Activated CD8-positive, alpha-beta memory T cell treated with anti-CD3 and anti-CD28 coated beads for 36 hours (primary cell): ENCODE measurements around the gene RSBN1L. TPM values are rescaled to one million over a fixed set of nuclear protein-coding genes. Genes with fewer than 3 reads are reported as not detected.
"Not testable (repeated sequence)": the region's sequence is repeated elsewhere in the genome, so short reads cannot be mapped to it uniquely, and the experiment has no call there.

ENCODE experiments used
- CTCF ChIA-PET: fragments of 350-600 bp; sonication (Branson Sonifier 250); formaldehyde crosslinking; loops from one replicate; lab custom pipeline; 2021; ENCODE audit warnings: antibody characterized with exemption; lab: Charles Lee
- POLR2A ChIA-PET: fragments of 350-600 bp; sonication (Branson Sonifier 250); formaldehyde crosslinking; loops from one replicate; lab custom pipeline; 2021; ENCODE audit warnings: antibody characterized with exemption; lab: Charles Lee
- total RNA-seq, 2 experiments: library from RNA; stranded (reverse); gene quantifications; one replicate each; pipeline ENCODE4 v1.2.3, GENCODE V29; 2021

Gene RSBN1L
- 10 to 100 TPM; 21.3 to 22.9 TPM for total RNA-seq

DNA sequence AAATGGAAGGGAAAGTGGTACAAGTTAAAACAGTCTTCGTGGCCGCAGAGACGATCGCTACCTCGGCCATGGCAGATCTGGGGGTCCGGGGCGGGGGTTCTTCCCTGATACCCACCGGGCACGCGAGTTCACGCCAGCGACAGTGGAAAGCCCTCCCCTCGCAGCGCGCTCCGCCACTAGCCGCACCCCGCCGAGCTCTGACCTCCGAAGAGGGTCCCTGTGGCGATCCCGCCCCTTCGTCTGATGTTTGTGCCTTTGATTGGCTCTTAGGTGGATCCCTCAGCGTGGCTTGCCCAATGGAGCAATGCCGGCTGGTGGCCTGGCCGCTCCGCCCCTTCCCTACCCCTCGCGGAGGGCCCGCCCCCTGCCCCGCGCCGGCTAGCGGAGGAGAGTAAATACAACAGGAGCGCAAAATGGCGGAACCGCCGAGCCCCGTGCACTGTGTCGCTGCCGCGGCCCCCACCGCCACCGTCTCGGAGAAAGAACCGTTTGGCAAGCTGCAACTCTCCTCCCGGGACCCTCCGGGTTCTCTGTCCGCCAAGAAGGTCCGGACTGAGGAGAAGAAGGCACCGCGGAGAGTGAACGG is at the start of gene RSBN1L:
RSBN1L (plus strand) TSS at position 403 of the 586 bp plus-strand sequence; CDS start at position 414, 11 bp downstream.
- CTCF ChIA-PET: interaction anchor here (1.0 to 1.6 kb wide), 2 partner anchors 11 to 41 kb away, joined by 3 to 4 read pairs; no protein-coding TSS in a partner anchor
- POLR2A ChIA-PET: interaction anchor here (0.6 to 1.2 kb wide), 5 partner anchors 9 to 68 kb away, joined by 3 to 5 read pairs (median 3); no protein-coding TSS in a partner anchor

DNA sequence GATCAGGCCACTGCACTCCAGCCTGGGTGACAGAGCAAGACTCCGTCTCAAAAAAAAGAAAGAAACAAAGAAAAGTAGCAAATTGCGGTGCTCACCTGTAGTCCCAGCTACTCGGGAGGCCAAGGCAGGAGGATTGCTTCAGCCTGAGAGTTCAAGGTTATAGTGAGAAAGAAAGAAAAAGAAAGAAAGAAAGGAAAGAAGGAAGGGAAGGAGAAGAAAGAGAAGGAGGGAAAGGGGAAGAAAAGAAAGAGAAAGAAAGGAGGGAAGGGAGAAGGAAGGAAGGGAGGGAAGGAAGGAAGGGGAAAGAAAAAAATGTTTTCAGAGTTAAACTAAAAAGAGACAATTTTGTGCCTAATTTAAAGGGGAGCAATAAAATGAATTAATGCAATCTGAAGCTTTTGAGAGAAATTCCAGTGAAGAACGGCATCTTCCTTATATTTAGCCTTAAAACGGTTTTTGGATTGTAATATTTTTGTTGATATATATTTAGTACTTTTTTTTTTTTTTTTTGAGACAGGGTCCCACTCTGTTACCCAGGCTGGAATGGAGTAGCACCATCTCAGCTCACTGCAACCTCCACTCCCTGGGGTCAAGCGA is 47.4 kb upstream of the RSBN1L start:
- POLR2A ChIA-PET: no interaction called here
- CTCF ChIA-PET: no interaction called here

DNA sequence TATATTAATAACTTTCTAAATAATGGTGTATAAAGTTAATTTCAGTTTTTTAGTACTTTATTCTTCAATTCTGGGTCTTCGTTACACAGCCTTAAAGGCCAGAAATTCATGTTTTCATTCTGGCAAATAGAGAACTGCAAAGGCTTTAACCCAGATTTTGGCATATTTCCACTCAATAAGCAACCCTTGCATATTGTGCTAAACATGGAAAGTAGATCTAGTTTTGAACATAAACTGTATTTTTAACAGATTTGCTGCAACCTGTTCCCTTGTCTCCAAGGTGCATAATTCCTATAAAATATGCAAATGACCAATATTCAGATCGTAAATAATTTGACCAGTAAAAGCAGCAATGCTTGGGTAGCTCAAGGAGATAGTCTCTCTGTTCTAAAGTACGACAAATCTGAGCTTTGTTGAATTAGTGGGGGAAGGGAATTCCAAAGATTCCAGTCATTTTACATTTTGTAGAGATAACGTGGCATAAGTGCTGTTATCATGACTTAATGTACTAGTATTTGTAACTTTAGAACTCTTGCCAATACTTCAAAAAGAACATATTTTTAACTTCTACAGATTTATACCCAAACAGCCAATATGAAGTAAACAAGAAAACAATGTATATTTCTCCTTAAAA is 46.4 kb upstream of the RSBN1L start:
- POLR2A ChIA-PET: no interaction called here

DNA sequence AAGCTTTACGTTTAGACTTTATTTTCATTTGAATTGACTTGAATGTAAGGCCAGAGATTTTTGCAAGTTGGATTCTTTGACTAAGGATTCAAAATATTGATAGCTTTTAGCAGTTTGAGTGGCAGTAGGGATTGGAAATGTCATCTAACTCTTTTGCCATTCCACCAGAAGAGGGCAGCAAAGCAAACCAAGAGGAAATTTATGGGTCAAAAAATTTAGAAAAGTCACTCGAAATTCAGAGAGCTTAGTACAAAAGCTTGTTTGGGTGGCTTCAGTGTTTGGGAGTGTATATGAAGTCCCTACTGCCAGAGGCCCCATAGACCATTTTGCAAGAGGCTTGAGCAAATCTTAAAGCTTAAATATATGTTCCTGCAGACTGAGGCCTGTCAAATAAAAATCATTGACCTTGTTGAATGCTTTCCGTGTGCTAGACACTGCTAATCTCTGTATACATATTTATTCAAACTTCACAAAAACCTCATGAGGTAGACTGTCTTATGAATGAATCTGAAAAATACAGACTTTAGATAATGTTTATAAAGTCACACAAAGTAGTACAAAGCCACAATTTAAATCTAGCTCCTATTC is 44.6 kb upstream of the RSBN1L start:
- CTCF ChIA-PET: interaction anchor here (0.5 to 1.8 kb wide), 15 partner anchors 8 to 392 kb away, joined by 3 to 8 read pairs (median 4); no protein-coding TSS in a partner anchor
- POLR2A ChIA-PET: interaction anchor here (0.6 kb wide), 1 partner anchor 297 kb away, joined by 3 read pairs; no protein-coding TSS in a partner anchor

More for the DNA sequence above, 46.4 kb upstream of the RSBN1L start:
- CTCF ChIA-PET: interaction anchor here (0.8 kb wide), 1 partner anchor 94 kb away, joined by 3 read pairs; no protein-coding TSS in a partner anchor

DNA sequence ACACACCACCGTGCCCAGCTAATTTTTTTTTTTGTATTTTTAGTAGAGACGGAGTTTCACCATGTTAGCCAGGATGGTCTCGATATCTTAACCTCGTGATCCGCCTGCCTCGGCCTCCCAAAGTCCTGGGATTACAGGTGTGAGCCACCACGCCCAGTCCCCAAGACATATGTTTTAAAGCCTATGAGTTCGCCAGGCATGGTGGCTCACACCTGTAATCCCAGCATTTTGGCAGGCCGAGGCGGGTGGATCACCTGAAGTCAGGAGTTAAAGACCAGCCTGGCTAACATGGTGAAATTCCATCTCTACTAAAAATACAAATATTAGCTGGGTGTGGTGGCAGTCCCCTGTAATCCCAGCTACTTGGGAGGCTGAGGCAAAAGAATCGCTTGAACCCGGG is 43.4 kb upstream of the RSBN1L start:
- POLR2A ChIA-PET: not testable (repeated sequence)

DNA sequence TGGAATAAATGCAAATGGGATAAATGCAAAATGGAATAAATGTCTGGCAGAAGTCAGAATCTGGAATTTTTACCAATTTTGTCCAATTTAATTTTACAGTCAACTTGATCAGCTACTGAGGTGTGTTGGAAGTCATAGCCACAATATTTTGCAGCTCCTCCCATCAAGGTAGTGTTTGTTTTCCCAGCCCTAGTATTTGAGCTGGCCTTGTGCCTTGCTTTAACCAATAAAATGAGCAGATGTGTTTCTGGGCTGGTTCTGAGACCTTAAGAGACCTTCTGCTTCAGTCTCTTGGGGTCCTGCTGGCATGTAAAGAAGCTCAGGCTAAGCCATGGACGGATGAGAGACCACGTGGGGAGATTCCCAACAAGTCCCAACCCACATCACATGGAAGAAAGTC is 42.7 kb upstream of the RSBN1L start:
- ChIA-PET CTCF (no interaction called here), POLR2A (no interaction called here)

More for the DNA sequence above, 43.4 kb upstream of the RSBN1L start:
- CTCF ChIA-PET: interaction anchor here (0.7 to 1.5 kb wide), 2 partner anchors 32 to 119 kb away, joined by 3 to 4 read pairs; no protein-coding TSS in a partner anchor

DNA sequence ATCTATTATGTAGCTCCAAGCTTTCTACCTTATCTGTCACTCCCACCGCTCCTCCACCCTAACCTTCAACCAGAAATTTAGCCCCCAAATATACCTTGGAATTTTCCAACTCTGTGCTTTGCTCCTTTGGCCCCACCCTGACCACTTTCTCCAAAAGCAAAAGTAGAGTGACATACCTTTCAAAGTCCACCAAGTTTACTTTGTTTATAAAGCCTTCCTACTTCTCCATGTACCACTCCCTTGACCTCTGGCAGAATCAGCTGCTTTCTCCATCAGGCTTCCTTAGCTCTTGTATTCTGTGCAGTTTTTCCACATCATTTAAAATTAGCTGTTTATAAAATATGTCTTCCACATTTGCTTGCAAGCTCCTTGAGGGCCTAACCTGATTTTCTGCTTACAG is 40.9 kb upstream of the RSBN1L start:
- ChIA-PET CTCF (interaction anchor here (0.5 to 2.0 kb wide), 2 partner anchors 104 to 277 kb away, joined by 3 to 5 read pairs; no protein-coding TSS in a partner anchor), POLR2A (no interaction called here)

DNA sequence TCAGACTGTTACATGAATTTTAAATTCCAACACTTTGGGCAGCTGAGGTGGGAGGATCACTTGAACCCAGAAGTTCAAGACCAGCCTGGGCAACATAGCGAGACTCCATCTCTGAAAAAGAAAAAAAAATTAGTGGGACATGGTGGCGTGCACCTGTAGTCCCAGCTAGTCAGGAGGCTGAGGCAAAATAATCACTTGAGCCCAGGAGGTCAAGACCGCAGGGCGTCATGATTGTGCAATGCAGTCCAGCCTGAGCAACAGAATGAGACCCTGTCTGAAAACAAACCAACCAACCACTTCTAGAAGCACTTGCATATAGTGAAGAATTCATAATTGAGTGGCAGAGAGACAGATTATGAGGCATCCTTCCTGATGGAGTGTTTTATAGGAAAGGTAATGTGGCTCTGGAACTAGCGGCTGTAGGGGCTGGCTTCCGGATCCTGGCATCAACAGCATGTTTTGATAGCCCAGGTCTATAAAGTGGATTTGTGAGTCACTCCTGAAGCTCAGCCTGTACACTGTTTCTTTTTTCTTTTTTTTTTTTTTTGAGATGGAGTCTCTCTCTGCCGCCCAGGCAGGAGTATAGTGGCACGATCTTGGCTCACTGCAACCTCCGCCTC is 40.3 kb upstream of the RSBN1L start:
- POLR2A ChIA-PET: no interaction called here

DNA sequence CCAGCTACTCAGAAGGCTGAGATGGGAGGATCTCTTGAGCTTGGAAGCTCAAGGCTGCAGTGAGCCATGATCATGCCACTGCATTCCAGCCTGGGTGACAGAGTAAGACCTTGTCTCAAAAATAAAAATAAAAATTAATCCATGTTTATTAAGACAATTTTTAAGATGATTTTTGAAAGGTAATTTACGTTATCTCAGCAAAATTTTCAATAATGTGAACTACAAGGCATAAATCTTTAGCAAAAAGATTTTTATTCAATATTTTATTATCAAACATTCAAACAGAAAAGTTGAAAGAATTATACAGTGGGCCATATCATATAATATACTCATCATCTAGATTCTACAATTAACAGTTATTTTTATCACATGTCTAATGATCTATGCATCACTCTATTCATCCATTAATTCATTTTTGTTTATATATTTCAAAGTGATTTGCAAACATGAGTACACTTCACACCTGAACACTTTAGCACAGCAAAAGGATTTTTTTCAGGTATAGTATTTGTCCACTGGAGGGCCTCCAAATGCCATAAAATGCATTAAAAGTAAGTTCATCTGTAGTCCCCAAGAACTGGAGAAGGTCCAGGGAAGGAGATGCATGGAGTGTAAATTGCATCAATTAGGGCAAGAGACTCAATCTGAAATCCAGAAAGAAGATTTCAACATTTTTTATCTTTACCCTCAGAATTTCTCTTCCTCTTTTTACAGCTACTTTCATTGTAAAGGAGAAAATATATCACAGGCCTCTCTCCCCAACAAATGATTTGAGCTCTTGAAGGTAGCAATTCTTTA is 38.6 kb upstream of the RSBN1L start:
- CTCF ChIA-PET: interaction anchor here (0.6 to 3.0 kb wide), 8 partner anchors 16 to 880 kb away, joined by 3 to 16 read pairs (median 3); no protein-coding TSS in a partner anchor
- POLR2A ChIA-PET: no interaction called here

More for the DNA sequence above, 40.3 kb upstream of the RSBN1L start:
- CTCF ChIA-PET: interaction anchor here (2.0 kb wide), 1 partner anchor 104 kb away, joined by 5 read pairs; no protein-coding TSS in a partner anchor

DNA sequence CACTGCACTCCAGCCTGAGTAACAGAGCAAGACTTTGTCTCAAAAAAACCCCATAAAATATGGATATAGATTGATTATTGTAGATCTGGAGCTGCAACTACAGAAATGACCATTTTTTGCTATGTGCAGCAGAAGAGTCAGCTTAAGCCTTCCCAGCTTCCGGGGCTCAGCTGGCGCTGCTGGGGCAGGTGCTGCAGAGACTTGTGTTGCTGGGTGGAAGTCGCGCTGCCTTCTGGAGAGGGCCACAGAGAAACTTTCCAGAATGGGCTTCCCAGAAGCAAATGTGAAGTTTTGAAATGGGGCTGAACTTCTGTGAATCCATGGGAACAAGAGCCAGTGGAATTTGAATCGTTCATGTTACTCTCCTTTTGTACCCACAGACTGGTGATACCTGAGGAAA is 37.3 kb upstream of the RSBN1L start:
- ChIA-PET POLR2A (no interaction called here), CTCF (interaction anchor here (0.7 to 3.0 kb wide), 6 partner anchors 15 to 154 kb away, joined by 3 to 16 read pairs (median 3); no protein-coding TSS in a partner anchor)

DNA sequence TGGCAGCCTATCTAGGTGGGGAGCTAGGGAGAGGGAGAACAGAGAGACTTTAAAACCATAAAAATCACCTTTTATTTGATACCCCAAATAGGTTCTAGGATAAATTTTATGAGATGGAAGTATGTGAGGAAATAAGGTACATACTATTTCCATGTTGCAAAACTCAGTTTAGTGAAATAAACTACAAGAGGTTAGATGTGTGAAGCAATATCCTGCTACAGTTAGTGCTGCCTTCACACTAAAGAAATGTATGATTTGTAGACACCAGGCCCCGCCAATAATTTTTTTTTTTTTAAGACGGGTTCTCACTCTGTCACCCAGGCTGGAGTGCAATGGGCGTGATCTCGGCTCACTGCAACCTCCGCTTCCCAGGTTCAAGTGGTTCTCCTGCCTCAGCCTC is 34.4 kb upstream of the RSBN1L start:
- CTCF ChIA-PET: no interaction called here
- POLR2A ChIA-PET: no interaction called here

DNA sequence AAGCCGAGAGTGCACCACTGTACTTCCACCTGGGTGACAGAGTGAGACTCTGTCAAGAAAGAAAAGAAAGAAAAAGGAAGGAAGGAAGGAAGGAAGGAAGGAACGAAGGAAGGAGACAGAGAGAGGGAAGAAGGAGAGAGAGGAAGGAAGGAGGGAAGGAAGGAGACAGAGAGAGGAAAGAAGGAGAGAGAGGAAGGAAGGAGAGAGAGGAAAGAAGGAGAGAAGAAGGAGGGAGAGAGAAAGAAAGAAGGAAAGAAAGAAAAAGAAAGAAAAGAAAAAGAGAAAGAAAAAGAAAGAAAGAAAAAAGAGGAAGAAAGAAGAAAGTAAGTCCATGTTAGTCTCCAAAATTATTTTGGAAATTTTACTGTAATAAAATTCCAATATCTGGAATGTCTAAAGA is 33.4 kb upstream of the RSBN1L start:
- CTCF ChIA-PET: no interaction called here

DNA sequence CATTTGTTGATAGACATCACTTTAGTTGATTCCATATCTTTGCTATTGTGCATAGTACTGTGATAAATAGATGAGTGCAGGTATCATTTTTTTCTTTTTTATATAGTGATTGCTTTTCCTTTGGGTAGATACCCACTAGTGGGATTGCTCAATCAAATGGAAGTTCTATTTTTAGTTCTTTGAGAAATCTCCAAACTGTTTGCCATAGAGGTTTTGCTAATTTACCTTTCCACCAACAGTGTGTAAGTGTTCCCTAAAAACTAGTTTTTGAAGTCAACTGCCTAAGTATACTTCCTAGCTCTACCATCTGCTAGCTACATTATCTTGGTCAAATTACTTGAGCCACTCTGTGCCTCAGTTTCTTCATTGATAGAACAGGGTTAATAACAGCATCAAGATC is 31.5 kb upstream of the RSBN1L start:
- CTCF ChIA-PET: interaction anchor here (0.9 kb wide), 1 partner anchor 99 kb away, joined by 3 read pairs; no protein-coding TSS in a partner anchor
- POLR2A ChIA-PET: no interaction called here

More for the DNA sequence above, 33.4 kb upstream of the RSBN1L start:
- POLR2A ChIA-PET: no interaction called here

DNA sequence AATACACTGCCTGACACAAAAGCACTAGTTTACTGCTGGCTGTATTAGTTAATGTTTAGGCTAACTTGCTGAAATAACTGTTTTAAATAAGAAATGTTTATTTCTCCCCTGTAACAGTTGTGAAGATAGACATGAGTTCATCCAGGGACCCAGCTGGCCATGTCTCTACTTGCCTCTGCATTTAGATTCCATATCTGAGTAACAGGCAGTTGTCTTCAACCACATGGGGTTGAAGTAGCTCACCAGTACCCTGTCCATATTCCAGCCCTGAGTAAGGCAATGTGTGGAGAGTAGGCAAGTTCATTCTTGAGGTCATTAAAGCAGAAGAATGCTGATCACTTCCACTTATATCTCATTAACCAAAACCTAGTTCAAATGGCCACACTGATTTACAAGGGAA is 31.1 kb upstream of the RSBN1L start:
- CTCF ChIA-PET: interaction anchor here (0.9 kb wide), 1 partner anchor 98 kb away, joined by 3 read pairs; no protein-coding TSS in a partner anchor

DNA sequence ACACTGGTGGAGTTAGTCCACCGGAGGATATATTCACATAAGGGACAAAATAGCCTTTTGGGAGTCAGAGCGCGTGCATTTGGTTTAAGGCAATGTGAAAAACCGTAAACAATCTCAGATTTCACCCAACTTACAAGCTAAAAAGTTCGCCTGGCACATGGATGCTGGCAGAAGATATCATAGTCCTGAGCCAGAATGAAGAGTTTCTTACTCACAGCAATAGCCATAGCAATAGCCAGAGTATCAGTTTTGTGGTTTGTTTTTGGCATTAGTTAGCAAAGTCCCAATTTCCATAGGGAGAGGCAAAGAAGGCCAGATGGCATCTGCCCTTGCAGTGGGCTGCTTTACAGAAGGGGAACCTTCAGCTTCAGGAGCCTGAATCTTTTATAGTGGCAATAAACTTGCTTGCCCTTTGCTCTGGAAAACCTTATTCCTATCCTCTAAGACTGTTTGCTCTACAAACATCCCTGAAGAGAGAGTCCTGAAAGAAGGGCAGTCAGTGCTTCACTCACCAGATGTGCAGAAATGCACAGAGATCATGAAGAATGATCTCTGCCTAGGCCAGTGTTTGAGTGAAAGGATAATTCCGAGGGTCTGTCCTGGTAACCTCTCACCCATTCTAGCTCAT is 28.7 kb upstream of the RSBN1L start:
- CTCF ChIA-PET: no interaction called here
- POLR2A ChIA-PET: no interaction called here

More for the DNA sequence above, 31.1 kb upstream of the RSBN1L start:
- POLR2A ChIA-PET: no interaction called here

DNA sequence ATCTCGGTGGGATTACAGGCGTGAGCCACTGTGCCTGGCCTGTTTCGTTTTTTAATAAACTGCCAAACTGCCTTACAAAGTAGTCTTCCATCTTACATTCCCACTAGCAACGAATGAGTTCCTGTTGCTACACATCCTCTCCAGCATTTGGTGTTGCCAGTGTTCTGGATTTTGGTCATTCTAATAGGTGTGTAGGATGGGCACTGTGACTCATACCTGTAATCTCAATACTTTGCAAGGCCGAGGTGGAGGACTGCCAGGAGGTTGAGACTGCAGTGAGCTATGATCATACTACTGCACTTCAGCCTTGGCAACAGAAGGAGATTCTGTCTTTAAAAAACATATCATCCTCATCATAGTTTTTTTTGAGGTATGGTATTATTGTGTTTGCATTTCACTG is 21.4 kb upstream of the RSBN1L start:
- ChIA-PET POLR2A (no interaction called here), CTCF (no interaction called here)

DNA sequence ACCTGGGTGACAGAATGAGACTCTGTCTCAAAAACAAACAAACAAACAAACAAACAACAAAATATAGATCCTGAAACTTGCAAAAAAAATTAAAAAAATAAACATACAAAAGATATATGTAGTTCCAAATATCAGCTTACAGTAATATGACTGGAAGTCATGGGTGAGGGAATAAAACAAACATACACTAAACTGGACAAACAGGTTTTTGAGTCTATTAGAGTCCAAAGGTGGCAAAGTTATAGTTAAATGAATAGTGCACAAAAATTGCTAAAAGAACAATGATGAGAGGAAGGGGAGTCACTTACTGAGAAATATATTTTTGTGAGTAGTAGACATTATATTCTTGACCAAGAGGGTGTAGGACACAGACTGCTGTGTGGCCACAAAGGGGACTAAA is 16.7 kb upstream of the RSBN1L start:
- CTCF ChIA-PET: no interaction called here
- POLR2A ChIA-PET: no interaction called here

DNA sequence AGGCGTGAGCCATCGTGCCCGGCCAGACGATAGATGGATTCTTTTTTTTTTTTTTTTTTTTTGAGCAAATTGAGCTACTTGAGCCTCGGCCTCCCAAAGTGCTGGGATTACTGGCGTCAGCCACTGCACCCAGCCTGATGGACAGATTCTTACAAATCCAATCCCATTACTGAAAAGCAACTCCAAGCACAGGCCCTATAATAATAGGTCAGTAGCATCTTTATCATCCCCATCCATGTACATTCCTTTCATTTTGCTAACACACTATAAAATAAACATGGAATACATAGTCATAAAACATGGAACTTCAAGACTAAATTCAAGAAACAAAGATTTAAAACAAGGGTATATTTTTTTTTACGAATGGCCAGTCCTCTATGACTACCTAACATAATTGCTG is 16.0 kb upstream of the RSBN1L start:
- POLR2A ChIA-PET: interaction anchor here (0.6 kb wide), 1 partner anchor 103 kb away, joined by 3 read pairs; no protein-coding TSS in a partner anchor
- CTCF ChIA-PET: no interaction called here
